ENCODE measurements around the gene LONRF3. TPM values are rescaled to one million over a fixed set of nuclear protein-coding genes. Genes with fewer than 3 reads are reported as not detected.
A peak's percentile ranks its signal among the peaks of the same experiment; 100 is the strongest.

The LONRF3 gene
- total and polyA plus RNA-seq, 2 experiments from 2014 or later: 2.6 to 6.5 TPM

GRCh38 chrX:119041175-119041574 lies 66.8 kb downstream of the LONRF3 start:
- H3K9me2 ChIP-seq (replicated peaks; ENCODE audit: insufficient read depth): no peaks in the 10 kb centered on the region
- no peaks in the 10 kb centered on the region for H3K27me3 ChIP-seq
- H3K4me3 ChIP-seq: no peak overlapping the region
- H3K79me2 ChIP-seq: no peaks in the 10 kb centered on the region
- no peaks in the 10 kb centered on the region for H4K20me1 ChIP-seq (ENCODE audit: insufficient read depth, poor library complexity, severe bottlenecking)
- 40% methylated on average over 4 of the region's 4 CpGs for WGBS (ENCODE audit: low lambda C conversion rate, missing lambda C conversion rate)
- DNase-seq (ENCODE audit: low spot score): peak; percentile 72
- no peaks in the 10 kb centered on the region for H3K9me3 ChIP-seq (ENCODE audit: low read depth)
- no peak overlapping the region for H3K4me2 ChIP-seq
- no peaks in the 10 kb centered on the region for H3K36me3 ChIP-seq (replicated peaks; ENCODE audit: insufficient read depth, low read depth)
- H3K27ac ChIP-seq: peak overlapping the region; percentile 54
- TF ChIP-seq CTCF (IDR thresholded peaks at IDR 0.05; ENCODE audit: poor library complexity) (no peak), EZH2phosphoT487 (IDR thresholded peaks at IDR 0.05; ENCODE audit: low read depth, severe bottlenecking, unreplicated experiment) (no peak), EZH2 (IDR thresholded peaks at IDR 0.05; ENCODE audit: borderline replicate concordance) (no peak)
- H2AFZ ChIP-seq: no peak overlapping the region
- no peaks in the 10 kb centered on the region for H3K4me1 ChIP-seq (ENCODE audit: insufficient read depth)

GRCh38 chrX:119042040-119042439 lies 67.6 kb downstream of the LONRF3 start:
- WGBS (ENCODE audit: low lambda C conversion rate, missing lambda C conversion rate): 69% methylated on average over 3 of the region's 3 CpGs
- no peak for TF ChIP-seq EZH2phosphoT487 (IDR thresholded peaks at IDR 0.05; ENCODE audit: low read depth, severe bottlenecking, unreplicated experiment)
- no peak for TF ChIP-seq EZH2 (IDR thresholded peaks at IDR 0.05; ENCODE audit: borderline replicate concordance)
- no peak for TF ChIP-seq CTCF (IDR thresholded peaks at IDR 0.05; ENCODE audit: poor library complexity)
- Histone ChIP-seq H4K20me1 (ENCODE audit: insufficient read depth, poor library complexity, severe bottlenecking) (no peaks in the 10 kb centered on the region), H3K27me3 (no peaks in the 10 kb centered on the region), H3K4me3 (no peak overlapping the region), H3K9me3 (ENCODE audit: low read depth) (no peaks in the 10 kb centered on the region), H3K4me1 (ENCODE audit: insufficient read depth) (no peaks in the 10 kb centered on the region), H3K27ac (peak overlapping the region; percentile 54), H2AFZ (no peak overlapping the region), H3K36me3 (replicated peaks; ENCODE audit: insufficient read depth, low read depth) (no peaks in the 10 kb centered on the region), H3K79me2 (no peaks in the 10 kb centered on the region), H3K9me2 (replicated peaks; ENCODE audit: insufficient read depth) (no peaks in the 10 kb centered on the region), H3K4me2 (no peak overlapping the region)
- no peak for DNase-seq (ENCODE audit: low spot score)

GRCh38 chrX:119042996-119043395 lies 68.6 kb downstream of the LONRF3 start:
- WGBS (ENCODE audit: low lambda C conversion rate, missing lambda C conversion rate): 73% methylated on average over 1 of the region's 1 CpG
- H3K27me3 ChIP-seq: no peaks in the 10 kb centered on the region
- no peaks in the 10 kb centered on the region for H3K4me1 ChIP-seq (ENCODE audit: insufficient read depth)
- no peak for TF ChIP-seq EZH2 (IDR thresholded peaks at IDR 0.05; ENCODE audit: borderline replicate concordance)
- TF ChIP-seq EZH2phosphoT487 (IDR thresholded peaks at IDR 0.05; ENCODE audit: low read depth, severe bottlenecking, unreplicated experiment): no peak
- no peak for TF ChIP-seq CTCF (IDR thresholded peaks at IDR 0.05; ENCODE audit: poor library complexity)
- H3K9me2 ChIP-seq (replicated peaks; ENCODE audit: insufficient read depth): no peaks in the 10 kb centered on the region
- no peak overlapping the region for H3K27ac ChIP-seq
- H3K4me3 ChIP-seq: no peak overlapping the region
- H3K9me3 ChIP-seq (ENCODE audit: low read depth): no peaks in the 10 kb centered on the region
- H3K79me2 ChIP-seq: no peaks in the 10 kb centered on the region
- DNase-seq (ENCODE audit: low spot score): no peak
- H2AFZ ChIP-seq: no peak overlapping the region
- H4K20me1 ChIP-seq (ENCODE audit: insufficient read depth, poor library complexity, severe bottlenecking): no peaks in the 10 kb centered on the region
- H3K4me2 ChIP-seq: no peak overlapping the region
- no peaks in the 10 kb centered on the region for H3K36me3 ChIP-seq (replicated peaks; ENCODE audit: insufficient read depth, low read depth)

GRCh38 chrX:119045884-119046283 lies 71.5 kb downstream of the LONRF3 start:
- Histone ChIP-seq H3K79me2 (no peaks in the 10 kb centered on the region), H3K4me1 (ENCODE audit: insufficient read depth) (no peaks in the 10 kb centered on the region), H3K4me2 (no peak overlapping the region), H4K20me1 (ENCODE audit: insufficient read depth, poor library complexity, severe bottlenecking) (no peaks in the 10 kb centered on the region), H3K4me3 (no peak overlapping the region), H3K27me3 (no peaks in the 10 kb centered on the region), H3K9me2 (replicated peaks; ENCODE audit: insufficient read depth) (no peaks in the 10 kb centered on the region), H3K9me3 (ENCODE audit: low read depth) (no peaks in the 10 kb centered on the region), H2AFZ (no peak overlapping the region), H3K27ac (no peak overlapping the region), H3K36me3 (replicated peaks; ENCODE audit: insufficient read depth, low read depth) (no peaks in the 10 kb centered on the region)
- no peak for DNase-seq (ENCODE audit: low spot score)
- 64% methylated on average over 1 of the region's 2 CpGs for WGBS (ENCODE audit: low lambda C conversion rate, missing lambda C conversion rate)
- no peak for TF ChIP-seq EZH2 (IDR thresholded peaks at IDR 0.05; ENCODE audit: borderline replicate concordance)
- TF ChIP-seq EZH2phosphoT487 (IDR thresholded peaks at IDR 0.05; ENCODE audit: low read depth, severe bottlenecking, unreplicated experiment): no peak
